ENCODE results near the gene STX18.
"Not testable (repeated sequence)": the region's sequence is repeated elsewhere in the genome, so short reads cannot be mapped to it uniquely, and the experiment has no call there.

Gene STX18

DNA sequence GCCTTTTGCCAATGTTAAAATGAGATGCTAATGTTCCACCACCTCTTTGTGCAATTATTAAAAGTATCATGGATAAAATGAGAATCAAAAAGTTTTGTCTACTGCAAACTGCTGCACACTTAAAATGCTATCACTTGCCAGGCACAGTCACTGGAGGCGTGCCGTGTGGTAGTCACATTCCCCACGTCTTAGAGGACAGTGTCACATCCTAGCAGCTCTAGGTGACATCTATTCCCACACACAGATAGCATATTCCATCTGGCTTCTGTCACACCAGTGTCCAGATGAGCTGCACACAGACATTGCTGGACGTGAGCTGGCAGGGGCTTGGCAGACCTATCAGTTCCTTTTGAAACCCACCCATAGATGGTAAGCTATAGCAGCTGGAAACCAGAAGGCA, 107.9 kb downstream of the STX18 start:
- no peak for DNase-seq

DNA sequence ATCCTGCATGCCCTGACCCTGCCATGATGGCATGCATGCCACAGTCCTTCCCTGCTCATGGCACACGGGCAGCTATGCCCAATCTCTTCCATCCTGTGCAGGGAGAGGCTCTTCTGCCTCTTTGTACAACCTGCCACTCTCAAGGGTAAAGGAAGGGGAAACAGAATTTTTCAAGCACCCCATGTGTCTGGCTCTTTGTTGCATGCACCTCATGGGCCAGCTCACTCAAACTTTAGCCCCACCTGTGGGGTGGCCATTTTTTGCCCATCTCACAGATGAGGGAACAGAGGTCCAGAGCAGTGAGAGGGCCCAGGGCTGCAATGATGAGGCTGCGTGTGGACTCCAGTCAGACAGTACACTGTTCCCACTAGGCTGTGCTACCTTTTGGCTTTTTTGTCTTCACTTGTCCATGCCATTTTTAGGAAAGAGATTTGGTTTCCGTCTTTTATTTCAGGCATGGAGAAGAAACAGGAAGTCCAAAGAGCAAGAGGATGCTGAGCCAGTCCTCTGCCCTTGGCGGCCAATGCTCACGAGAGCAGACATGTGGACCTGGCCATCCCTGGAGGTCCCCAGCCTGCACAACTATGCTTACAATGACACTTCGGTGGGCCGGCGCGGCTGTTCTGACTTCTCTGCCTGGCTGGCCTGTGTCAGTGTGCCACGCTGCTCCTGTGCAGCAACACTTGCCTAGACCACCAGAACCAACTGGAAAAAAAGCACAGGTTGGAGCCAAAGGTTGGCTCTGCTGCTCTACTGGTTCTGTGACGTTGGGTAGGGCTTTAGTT, 109.3 kb downstream of the STX18 start:
- no peak for DNase-seq

DNA sequence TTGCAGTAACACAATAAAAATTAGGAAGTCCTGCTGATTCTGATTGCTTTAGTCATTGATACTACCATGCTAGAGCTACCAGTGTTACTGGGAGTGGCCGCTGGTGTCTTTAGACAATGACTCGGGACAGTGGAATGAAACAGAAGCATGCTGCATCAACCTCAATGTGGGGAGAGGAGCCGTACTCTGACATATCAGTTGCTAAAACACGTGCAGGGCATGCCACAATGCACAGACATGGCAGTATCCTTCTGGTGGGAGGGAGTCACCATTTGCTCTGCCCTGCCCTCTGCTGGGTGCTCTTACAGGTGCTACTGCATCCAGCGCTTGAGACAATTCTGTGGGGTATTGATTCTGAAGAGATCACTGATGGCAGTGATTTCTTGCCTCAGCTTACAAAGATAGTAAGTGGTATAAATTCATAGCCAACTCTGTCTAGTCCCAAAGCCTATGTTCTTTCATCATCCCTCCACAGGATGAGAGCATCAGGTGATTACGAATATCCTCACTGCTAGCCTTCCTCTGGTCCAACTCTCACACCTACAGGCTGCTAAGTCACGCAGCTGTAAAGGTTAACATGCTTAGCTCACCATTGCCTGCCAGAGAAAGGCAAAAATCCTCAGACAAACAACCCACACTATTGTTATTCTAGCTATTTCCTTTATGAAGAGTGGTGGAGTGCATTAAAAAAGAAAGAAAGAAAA, 111.2 kb downstream of the STX18 start:
- DNase-seq = peak; percentile 58 to 64

DNA sequence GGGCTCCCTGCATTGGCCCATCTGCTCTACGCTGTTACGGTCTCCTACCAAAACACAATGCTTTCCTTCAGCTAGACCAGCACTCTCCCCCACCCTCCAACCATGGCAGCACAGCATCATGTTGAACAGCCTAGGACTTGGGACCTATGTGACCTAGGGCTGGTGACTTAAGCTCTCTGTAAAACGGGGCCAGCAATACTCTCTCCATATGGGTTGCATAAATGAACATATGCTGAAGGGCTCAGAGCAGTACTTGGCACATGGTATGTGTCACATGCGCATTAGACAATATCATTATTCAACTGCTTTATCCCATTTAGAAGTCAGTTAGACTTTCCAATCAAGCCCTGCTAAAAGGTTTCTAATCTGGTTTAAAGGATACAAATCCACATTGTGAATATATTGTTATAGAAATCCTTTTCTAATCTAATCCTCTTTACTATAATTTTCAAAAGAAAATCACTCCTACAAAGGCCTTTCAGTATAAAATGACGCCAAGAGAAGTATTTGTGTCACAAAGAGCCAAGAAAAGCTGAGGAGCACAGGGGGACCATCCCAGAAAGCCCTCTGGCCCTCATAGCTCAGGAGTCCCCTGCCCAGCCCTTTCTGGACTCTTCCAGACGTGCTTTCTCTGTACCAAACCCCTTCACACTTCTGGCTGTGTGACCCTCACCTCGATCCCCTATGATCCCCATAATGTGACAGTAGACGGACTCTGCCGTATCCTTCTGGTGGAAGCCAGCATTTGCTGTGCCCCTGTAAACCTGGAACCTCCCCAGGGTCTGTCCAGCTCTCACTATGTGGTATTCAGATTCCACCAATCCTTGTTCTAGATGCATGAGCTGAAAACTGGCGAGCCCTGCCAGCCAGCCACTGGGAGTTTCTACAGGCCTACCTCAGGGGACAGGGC, 112.6 kb downstream of the STX18 start:
- no peak for DNase-seq

DNA sequence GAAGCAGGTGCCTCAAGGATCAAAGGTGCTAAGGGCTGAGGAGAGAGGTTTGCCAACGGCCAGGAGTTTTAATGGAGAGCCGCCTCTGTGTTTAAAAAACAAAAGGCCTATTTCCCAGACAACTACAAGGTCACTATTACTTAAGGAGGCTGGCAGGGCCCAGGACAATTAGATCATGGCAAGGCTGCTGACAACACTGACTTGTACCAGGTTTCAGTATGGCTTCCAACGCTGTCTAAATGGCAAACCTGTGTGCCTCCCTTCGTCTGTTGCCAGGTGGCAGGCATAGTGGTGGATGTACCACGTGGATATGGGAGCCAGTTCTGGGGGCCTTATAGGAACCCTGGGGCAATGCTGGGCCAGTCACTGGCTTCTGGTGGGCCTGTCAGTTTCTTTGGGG, 114.0 kb downstream of the STX18 start:
- no peak for DNase-seq

DNA sequence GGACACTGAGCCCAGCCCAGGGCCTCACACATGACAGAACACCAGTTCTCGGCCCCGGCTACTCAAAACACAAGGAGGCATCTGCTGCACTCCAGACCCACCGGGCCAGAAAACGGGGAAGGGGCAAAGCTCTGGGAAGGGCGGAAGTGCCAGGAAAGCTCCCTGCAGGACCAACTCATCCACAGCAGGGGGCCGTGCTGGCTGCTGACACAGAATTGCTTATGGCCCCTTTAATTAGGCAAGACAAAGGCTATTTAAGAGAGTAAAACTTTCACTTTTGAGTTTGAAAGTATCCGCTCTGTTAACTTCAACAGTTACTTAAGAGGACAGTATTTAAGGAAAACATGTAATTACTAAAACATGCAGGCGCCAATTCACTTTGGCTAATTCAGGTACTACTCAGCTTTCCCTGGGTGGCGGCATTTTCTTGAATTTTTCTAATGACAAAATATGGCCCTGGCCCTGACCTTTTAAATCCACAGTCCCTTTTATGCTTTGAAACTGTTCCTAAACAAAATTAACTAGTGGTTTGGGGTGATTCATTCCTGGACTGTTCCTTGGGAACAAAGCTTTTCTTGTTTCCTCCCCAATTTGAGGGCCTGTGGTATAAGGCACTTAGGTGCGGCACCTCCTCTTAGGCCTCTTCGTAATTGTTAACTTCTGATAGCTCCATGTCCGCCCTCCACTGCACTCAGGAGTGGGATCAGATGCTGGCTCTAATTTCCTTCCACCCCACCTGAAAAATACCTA, 114.6 kb downstream of the STX18 start:
- DNase-seq = no peak

DNA sequence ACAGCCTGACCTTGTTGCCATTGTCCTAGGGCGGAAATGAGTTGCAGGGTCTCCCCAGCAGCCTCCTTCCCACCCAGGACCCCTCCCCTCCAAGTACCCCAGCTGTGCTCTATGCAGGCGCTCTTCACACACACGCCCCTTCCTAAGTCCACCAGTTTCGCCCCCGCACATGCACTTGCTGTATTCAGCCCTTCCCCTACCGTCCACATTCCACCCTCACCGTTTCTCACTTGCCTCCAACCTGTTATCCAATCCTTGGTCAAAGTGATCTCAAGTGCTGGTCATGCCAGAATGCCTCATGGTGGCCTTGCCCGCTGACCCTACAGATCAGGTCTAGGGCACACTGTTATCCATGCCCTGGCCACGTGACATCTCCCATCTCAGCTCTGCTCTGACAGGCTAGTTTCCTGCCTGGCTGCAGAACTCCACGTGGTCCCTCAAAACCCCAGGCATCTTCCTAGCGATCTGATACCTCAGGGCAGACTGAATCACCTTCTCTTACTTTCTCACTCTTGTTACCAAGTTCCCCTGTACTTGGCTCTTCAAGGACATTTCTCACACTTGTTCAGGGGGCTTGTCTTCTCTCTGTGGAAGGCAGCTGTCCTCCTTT, 115.2 kb downstream of the STX18 start:
- no peak for DNase-seq

DNA sequence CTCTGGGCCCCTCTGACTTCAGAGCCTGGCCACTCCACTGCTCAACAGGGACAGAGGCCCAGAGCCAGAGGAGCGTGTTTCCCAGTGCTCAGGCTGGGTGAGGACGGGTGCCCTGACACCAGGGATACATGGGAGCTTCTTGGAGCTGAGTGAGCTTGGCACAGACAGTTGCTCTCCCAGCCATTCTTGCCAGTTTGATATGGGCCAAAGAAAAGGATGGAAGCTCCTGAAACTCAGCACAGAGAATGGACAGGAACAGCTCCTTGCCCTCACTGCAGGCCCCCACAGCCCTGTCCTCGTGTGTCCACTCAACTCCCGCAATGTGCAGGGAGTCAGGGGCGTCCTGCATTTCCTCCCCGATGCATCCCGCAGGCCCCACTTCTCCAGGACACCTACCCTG, 116.2 kb downstream of the STX18 start:
- no peak for DNase-seq

DNA sequence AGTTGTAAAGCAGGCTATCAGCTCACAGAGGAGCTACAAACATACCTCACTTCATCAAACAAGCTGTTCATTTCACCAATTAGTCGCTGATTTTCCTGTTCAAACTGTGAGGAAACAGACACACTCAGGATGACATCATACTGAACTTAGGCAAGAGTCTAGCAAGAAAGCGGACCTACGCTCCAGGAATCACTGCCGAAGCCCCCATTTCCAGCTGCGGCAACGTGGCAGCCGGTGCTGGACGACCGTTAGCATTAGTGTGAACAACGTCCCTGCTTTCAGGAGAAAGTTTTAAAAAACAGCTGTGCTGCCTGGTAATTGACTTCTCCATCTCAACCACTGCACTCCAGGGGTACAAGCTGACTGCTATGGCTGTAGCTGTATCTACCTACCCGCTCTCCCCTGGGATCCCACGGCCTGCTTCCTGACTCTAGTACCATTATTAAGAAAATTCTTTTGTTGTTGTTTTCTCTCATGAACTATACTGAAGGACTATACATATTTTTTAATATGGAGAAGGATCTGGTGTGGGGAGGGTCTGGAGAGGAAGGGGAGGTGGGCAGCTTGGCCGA, 116.6 kb downstream of the STX18 start:
- no peak for DNase-seq

DNA sequence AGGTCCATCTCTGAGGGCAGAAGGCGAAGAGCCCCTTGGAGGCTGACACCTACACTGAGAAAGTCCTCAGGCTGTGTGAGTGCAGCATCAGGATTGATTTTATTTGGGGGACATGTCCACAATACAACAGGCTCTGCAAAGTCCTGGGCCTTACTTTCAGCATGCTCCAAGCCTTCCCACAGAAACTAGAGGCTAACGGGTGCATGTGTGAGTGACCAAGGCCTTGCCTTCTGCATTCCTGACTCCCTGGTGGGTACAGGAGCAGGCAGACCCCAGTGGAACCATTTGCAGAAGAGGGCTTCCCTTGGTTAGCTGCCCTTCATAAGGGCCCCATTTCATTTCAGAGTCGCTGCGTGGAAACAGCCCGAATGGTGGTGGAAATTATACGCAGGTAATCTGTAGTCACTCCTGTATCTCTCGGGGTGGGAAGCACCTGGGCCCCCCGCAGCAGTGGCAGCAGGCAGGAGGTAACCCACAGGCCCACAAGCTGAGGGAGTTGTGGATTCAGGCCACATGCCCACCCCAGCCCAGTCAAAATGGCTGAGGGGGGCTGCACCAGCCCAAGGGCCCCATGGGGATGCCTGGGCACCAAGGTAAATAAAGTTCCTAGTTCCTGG, 117.2 kb downstream of the STX18 start:
- DNase-seq = no peak

DNA sequence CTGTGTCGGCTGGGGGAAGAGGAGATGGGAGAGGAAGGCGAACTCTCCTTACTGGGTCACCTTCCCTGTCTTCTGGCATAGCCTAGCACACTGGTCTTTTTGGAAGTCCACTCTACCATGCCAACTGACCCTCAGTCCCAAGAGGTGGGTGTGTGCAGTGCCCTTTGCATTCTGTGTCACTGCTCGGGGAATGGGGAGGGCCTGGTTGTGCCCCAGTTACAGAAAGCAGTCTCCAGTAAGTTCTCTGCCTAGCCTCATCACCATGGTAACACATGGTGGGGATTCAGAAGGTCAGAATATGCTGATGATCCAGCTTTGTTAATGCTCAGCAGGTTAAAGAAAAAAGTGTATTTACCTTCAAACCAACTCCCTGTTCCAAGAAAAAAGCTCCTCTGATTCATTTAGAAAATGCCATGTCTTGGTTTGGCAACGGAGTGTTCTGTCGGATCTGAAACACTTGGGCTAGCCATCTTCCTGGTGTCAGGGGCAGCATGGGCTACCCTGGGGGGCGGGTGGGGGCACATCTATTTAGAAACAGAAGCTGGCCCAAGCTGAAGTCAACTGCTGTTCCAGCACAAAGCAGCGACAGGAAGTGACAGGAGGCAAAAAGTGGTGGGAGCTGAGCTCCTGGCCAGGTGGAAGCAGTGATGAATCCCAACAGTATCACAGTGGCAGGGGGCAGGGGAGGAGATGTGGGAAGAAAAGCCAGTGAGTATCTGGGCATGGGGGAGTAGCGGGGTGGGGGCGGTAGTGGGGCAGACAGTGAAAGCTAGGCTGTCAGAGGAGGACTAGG, 117.9 kb downstream of the STX18 start:
- no peak for DNase-seq

DNA sequence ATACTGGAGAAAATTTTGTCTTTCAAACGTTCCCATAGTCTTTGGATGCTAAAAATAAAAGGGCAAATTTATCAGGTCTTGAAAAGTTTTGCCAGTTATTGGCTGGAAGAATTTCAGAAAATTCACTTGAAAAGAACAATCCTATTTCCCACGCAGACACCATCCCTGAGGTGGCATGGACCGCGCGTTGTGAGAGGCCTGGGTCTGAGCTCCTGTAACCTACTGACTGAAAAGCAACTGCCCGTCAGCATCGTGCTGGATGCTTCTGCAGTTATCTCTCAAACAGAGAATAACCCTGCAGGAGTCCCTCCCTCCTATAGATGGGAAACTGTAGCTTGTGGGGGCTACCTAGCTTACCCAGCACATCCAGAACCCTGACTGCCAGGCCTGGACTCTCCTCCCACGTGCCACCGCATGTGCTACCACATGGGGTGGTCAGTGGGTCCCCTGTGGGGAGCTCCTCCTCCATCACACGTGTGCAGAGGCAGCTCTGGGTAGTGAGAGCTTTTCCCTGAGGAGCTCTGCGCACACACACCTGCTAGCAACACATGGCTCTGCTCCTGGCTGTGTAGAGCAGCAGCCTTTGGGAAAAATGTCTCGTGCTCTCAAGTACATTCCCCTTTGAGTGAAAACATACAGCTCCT, 118.9 kb downstream of the STX18 start:
- no peak for DNase-seq

DNA sequence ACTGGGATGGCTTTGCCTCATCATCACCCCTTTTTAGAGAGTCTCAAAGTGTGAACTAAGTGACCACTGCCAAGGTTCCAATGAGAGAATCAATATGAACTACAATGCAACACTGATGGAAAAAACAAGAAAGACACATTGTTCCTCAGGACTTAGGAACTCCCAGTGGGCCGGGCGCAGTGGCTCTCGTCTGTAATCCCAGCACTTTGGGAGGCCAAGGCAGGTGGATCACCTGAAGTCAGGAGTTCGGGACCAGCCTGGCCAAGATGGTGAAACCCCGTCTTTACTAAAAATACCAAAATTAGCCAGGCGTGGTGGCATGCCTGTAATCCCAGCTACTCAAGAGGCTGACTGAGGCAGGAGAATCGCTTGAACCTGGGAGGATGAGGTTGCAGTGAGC, 119.7 kb downstream of the STX18 start:
- DNase-seq = not testable (repeated sequence)

DNA sequence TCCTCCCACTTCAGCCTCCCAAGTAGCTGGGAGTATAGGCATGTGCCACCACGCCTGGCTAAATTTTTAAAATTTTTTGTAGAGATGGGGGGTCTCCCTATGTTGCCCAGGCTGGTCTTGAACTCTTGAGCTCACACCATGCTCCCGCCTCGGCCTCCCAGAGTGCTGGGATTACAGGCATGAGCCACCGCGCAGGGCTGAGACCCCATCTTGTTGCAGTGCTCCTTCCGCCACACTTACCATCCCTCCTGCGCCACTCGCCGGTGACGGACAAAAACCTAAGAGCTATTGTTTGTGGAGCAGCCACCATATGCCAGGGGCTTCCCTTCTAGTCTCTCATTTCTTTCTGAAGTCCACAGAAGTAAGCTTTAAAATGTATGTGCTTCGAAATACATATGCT, 120.5 kb downstream of the STX18 start:
- DNase-seq = no peak

DNA sequence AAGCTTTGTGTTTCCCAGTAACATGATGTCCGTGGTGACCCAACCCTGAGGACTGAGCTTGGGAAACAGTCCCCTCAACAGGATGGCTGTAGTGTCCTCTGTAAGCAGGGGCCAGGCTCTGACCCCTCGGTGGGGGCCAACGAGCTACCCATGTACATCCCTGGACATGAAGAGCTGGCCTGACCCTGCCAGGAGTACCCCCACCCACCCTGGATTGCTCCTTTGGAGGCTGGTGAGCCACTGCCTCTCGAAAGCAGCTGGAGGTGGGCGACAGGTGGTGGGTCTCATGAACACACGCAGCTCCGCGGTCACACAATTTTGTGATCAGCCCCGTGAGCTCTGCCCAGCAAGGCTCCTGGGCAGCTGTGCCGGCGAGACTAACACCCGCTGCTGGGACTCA, 121.4 kb downstream of the STX18 start:
- DNase-seq = no peak

DNA sequence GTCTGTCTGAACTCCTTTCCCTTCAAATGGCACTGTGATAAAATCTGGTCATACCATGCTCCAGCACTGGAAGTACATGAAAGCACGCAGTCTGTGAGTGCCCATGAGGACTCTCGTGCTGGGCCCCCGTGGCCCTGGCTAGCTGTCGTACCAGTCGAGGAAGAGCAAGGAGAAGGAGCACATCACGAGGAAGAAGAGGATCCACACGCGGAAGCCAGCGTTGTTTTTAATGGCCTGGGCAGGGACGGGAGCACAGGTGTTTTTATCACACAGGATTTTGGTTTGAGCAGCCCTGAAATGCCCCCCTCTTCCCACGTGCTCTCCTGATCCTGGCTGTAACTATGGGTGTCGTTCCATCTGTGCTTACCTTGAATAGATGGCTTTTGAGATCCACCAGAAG, 122.0 kb downstream of the STX18 start:
- no peak for DNase-seq

DNA sequence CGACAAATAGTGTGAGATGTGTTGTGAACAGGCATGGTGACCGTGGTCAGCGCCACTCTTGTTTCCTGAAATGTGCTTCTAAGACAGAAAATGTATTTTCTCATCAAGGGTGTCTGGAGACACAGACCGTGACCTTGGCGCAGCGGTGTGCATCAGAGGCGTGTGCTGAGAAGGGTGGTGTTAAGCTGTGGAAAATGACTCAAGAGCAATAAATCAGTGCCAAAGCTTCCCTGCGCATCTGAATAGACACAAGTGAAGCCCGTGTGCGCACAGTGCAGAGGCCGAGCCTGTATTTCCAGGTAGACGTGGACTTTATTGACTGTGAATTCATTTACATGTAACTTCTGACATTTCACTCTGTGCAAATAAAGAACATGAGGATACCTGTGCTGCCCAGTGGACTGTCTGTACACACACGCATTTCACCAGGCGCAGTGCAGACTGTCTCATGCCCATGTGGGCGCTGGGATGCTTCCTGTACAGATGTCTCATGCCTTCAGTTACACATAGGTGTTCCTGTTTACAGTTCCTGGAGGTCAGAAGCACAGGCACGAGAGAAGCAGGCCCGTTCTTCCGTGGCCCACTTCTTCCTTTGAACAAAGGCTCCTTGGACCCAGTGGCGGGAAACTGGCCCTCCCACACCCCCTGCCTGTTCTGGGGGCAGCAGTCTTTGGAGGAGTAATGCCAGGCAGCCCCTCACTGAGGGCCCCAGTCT, 123.0 kb downstream of the STX18 start:
- peak; percentile 16 to 26 for DNase-seq

DNA sequence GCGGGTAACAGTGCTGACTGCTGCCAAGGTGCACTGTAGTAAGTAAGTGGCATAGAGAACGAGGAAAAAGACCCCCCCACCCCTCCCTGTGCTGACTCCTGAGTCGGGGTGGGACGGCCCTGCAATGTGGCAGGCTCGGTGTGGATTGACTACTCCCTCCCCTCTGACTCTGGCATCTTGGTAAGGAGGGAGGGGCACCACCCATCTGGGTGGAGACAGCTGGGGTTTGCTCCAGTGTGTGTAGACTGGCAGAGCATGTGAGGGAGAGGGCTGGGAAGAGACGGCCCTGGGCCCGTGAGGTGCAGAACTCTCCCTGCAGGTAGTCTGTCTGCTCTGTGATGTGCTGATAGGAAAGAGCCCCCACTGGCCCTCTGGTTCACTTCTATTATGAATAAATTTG, 124.0 kb downstream of the STX18 start:
- DNase-seq = no peak

DNA sequence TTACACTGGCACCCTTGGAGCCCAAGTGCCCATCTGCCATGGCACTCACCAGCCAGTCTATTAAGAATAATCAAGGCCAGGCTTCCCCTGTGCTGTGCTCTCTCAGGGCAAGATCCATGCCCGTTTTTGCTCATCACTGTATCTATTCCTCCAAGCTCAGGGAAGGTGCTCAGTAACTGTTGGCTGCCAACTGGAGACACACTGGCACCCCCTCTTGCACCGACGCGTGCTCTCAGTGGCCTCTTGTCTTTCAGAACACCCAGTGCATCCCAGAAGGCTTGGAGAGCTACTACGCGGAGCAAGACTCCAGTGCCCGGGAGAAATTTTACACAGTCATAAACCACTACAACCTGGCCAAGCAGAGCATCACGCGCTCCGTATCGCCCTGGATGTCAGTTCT, 124.9 kb downstream of the STX18 start:
- DNase-seq = no peak
